Loucy (cell line): ENCODE results near the gene RNF168.

Experiments used
- EZH2phosphoT487 ChIP-seq: fragments of 200-600 bp; IDR thresholded peaks from 2 replicates; pipeline ENCODE4 v1.6.1; 2018; ENCODE audit warnings: antibody characterized with exemption, mild to moderate bottlenecking, moderate library complexity, borderline replicate concordance
- TF ChIP-seq, protein P1 (sequence below): fragments of 200-600 bp; sonication (generic); conservative IDR thresholded peaks from 2 replicates; pipeline ENCODE4 v1.5.1; 2014; ENCODE audit warnings: mild to moderate bottlenecking, antibody characterized with exemption, low read length

DNA sequence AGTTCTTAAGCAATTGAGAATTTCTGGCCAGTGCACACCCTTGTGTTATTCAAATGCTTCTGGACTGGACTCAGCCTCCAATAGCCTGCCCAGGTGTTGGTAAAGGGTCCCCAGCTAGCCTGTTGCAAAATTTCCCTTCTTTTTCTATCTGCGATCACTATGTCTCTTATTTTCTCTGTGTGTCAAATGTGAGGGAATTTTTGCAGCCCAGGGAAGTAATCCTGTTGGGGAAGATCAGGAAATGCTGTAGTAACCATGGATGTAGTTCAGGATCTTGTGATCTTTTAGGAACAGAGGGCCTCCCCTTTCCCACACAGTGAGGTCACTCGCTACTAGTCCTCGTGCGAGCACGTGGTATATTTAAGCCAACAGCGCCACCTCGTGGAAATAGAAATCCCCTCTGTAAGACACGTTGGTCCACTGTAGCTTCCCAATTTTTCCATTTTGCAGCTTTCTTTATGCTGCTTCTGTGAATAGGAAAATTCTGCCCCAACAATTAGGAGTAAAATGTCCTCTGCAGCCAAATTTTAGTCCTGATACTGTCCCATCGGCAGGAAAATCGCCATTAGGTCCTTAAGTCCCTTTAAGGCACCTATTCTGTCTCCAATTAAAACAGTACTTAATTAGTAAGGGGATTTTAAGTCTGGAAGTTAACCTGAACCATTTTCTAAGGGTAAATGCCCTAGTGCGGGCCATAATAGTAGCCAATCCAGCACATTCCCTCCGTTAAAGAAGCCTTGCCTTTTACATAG is 15.6 kb upstream of the RNF168 start:
- TF ChIP-seq, protein P1, sequence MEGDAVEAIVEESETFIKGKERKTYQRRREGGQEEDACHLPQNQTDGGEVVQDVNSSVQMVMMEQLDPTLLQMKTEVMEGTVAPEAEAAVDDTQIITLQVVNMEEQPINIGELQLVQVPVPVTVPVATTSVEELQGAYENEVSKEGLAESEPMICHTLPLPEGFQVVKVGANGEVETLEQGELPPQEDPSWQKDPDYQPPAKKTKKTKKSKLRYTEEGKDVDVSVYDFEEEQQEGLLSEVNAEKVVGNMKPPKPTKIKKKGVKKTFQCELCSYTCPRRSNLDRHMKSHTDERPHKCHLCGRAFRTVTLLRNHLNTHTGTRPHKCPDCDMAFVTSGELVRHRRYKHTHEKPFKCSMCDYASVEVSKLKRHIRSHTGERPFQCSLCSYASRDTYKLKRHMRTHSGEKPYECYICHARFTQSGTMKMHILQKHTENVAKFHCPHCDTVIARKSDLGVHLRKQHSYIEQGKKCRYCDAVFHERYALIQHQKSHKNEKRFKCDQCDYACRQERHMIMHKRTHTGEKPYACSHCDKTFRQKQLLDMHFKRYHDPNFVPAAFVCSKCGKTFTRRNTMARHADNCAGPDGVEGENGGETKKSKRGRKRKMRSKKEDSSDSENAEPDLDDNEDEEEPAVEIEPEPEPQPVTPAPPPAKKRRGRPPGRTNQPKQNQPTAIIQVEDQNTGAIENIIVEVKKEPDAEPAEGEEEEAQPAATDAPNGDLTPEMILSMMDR = peak; percentile 87
- TF ChIP-seq EZH2phosphoT487 = no peak
